MM.1S (cell line): ENCODE results near the gene FBP1.

Source experiments
- DNase-seq: peaks from one replicate; pipeline ENCODE4 v3.0.0-alpha.2; 2015
- H2AFZ ChIP-seq: fragments of 300-600 bp; sonication (generic); 2 replicates; pipeline ENCODE4 v1.6.0; 2016; ENCODE audit warnings: antibody characterized with exemption, low read length
- H3F3A ChIP-seq: fragments of 300-600 bp; sonication (generic); 2 replicates; pipeline ENCODE4 v1.6.1; 2016; ENCODE audit warnings: mild to moderate bottlenecking, antibody characterized with exemption, low read length, moderate library complexity, mixed read lengths; ENCODE audit not compliant: insufficient read depth
- H3K27ac ChIP-seq: fragments of 300-600 bp; sonication (generic); 2 replicates; pipeline ENCODE4 v1.5.1; 2016; ENCODE audit warnings: mild to moderate bottlenecking, low read length
- H3K27me3 ChIP-seq: fragments of 300-600 bp; sonication (generic); replicated peaks from 2 replicates; pipeline ENCODE4 v1.6.0; 2016; ENCODE audit warnings: low read length; ENCODE audit not compliant: insufficient read depth
- H3K36me3 ChIP-seq: fragments of 300-600 bp; sonication (generic); replicated peaks from 2 replicates; pipeline ENCODE4 v1.6.1; 2016; ENCODE audit warnings: mild to moderate bottlenecking, low read length, mixed read lengths; ENCODE audit not compliant: insufficient read depth
- H3K4me1 ChIP-seq: fragments of 300-600 bp; sonication (generic); 2 replicates; pipeline ENCODE4 v1.6.1; 2016; ENCODE audit warnings: low read length, mixed read lengths
- H3K4me2 ChIP-seq: fragments of 300-600 bp; sonication (generic); 2 replicates; pipeline ENCODE4 v1.6.0; 2016; ENCODE audit warnings: low read depth, low read length
- H3K4me3 ChIP-seq: fragments of 300-600 bp; sonication (generic); 2 replicates; pipeline ENCODE4 v1.5.1; 2016; ENCODE audit warnings: low read length, mixed read lengths
- H3K79me2 ChIP-seq: fragments of 300-600 bp; sonication (generic); 2 replicates; pipeline ENCODE4 v1.6.1; 2016; ENCODE audit warnings: mixed run types, low read length, mixed read lengths
- H3K9ac ChIP-seq: fragments of 300-600 bp; sonication (generic); 2 replicates; pipeline ENCODE4 v1.6.1; 2016; ENCODE audit warnings: low read length, mixed read lengths
- H3K9me2 ChIP-seq: fragments of 300-600 bp; sonication (generic); replicated peaks from 2 replicates; pipeline ENCODE4 v1.6.1; 2016; ENCODE audit warnings: mild to moderate bottlenecking, low read length, mixed read lengths; ENCODE audit not compliant: insufficient read depth
- H3K9me3 ChIP-seq: fragments of 300-600 bp; sonication (generic); replicated peaks from 2 replicates; pipeline ENCODE4 v1.6.1; 2016; ENCODE audit warnings: mild to moderate bottlenecking, low read length, mixed read lengths; ENCODE audit not compliant: insufficient read depth
- H4K20me1 ChIP-seq: fragments of 300-600 bp; sonication (generic); 2 replicates; pipeline ENCODE4 v1.6.1; 2016; ENCODE audit warnings: mild to moderate bottlenecking, low read length, moderate library complexity, mixed read lengths; ENCODE audit not compliant: insufficient read depth
- CTCF ChIP-seq: fragments of 300-600 bp; sonication (generic); IDR thresholded peaks from 2 replicates; pipeline ENCODE4 v1.5.1; 2016; ENCODE audit warnings: antibody characterized with exemption, low read length, mixed read lengths
- EZH2 ChIP-seq: fragments of 300-600 bp; sonication (generic); optimal IDR thresholded peaks from 2 replicates; pipeline ENCODE3; 2017; ENCODE audit warnings: low read depth, mild to moderate bottlenecking, antibody characterized with exemption, low read length, mixed read lengths
- EZH2phosphoT487 ChIP-seq: fragments of 300-600 bp; sonication (generic); IDR thresholded peaks from 2 replicates; pipeline ENCODE4 v1.6.1; 2018; ENCODE audit warnings: antibody characterized with exemption, low read length

The FBP1 gene

GRCh38 chr9:94639061-94639998, at the start of gene FBP1:
TSS of gene FBP1 (minus strand) at chr9:94639518. CDS start at chr9:94639310, 208 bp downstream.
- H2AFZ ChIP-seq, result peak within 1 kb of the TSS; percentile 40
- no peaks in the 10 kb centered on the region for H3K9me2 ChIP-seq
- TF ChIP-seq EZH2phosphoT487 (no peak), EZH2 (no peak), CTCF (no peak)
- H3K4me2 ChIP-seq, result peak within 1 kb of the TSS; percentile 76
- peaks cover 9% of the 10 kb centered on the region; the same call in 1 of the 2 replicates for H3K4me1 ChIP-seq
- no peaks in the 10 kb centered on the region for H3K9me3 ChIP-seq
- H3F3A ChIP-seq, result no peaks in the 10 kb centered on the region
- no peaks in the 10 kb centered on the region for H3K36me3 ChIP-seq
- DNase-seq, result peak; percentile 83
- H3K79me2 ChIP-seq, result no peaks in the 10 kb centered on the region
- H4K20me1 ChIP-seq, result no peaks in the 10 kb centered on the region
- peaks cover 34% of the 10 kb centered on the region for H3K27me3 ChIP-seq
- H3K4me3 ChIP-seq, result peak within 1 kb of the TSS; percentile 65
- H3K9ac ChIP-seq, result peak within 1 kb of the TSS; percentile 18; the same call in 1 of the 2 replicates
- H3K27ac ChIP-seq, result no peak within 1 kb of the TSS

GRCh38 chr9:94687451-94687850, 48.1 kb upstream of the FBP1 start:
- no peak overlapping the region for H3K4me3 ChIP-seq
- no peak overlapping the region for H3K27ac ChIP-seq
- no peaks in the 10 kb centered on the region for H3K79me2 ChIP-seq
- H3K4me2 ChIP-seq, result no peak overlapping the region
- no peak for DNase-seq
- no peaks in the 10 kb centered on the region for H3K36me3 ChIP-seq
- no peaks in the 10 kb centered on the region for H3K27me3 ChIP-seq
- H3K4me1 ChIP-seq, result no peaks in the 10 kb centered on the region
- H3K9me3 ChIP-seq, result no peaks in the 10 kb centered on the region
- H2AFZ ChIP-seq, result no peak overlapping the region
- H3K9me2 ChIP-seq, result no peaks in the 10 kb centered on the region
- H3K9ac ChIP-seq, result no peak overlapping the region
- no peaks in the 10 kb centered on the region for H4K20me1 ChIP-seq
- no peaks in the 10 kb centered on the region for H3F3A ChIP-seq
- TF ChIP-seq EZH2phosphoT487 (no peak), CTCF (no peak), EZH2 (no peak)

- H3K4me1 ChIP-seq, result no peaks in the 10 kb centered on the region
- no peak for DNase-seq
- no peak overlapping the region for H2AFZ ChIP-seq
- no peak for TF ChIP-seq CTCF
- TF ChIP-seq EZH2phosphoT487, result no peak
- no peak for TF ChIP-seq EZH2
- no peaks in the 10 kb centered on the region for H4K20me1 ChIP-seq
- no peaks in the 10 kb centered on the region for H3K27me3 ChIP-seq
- no peak overlapping the region for H3K4me2 ChIP-seq
- no peak overlapping the region for H3K9ac ChIP-seq
- no peaks in the 10 kb centered on the region for H3K36me3 ChIP-seq
- H3K79me2 ChIP-seq, result no peaks in the 10 kb centered on the region
- no peak overlapping the region for H3K27ac ChIP-seq
- H3K9me2 ChIP-seq, result no peaks in the 10 kb centered on the region
- H3K4me3 ChIP-seq, result no peak overlapping the region
- H3K9me3 ChIP-seq, result no peaks in the 10 kb centered on the region
- H3F3A ChIP-seq, result no peaks in the 10 kb centered on the region
Observed at GRCh38 chr9:94685359-94685758, 46.0 kb upstream of the FBP1 start.
